EL (cell line): ENCODE measurements around the gene STRIT1.

Experiments used
- DNase-seq: peaks from one replicate; pipeline ENCODE4 v3.0.0-alpha.2; 2016

STRIT1 gene

DNA sequence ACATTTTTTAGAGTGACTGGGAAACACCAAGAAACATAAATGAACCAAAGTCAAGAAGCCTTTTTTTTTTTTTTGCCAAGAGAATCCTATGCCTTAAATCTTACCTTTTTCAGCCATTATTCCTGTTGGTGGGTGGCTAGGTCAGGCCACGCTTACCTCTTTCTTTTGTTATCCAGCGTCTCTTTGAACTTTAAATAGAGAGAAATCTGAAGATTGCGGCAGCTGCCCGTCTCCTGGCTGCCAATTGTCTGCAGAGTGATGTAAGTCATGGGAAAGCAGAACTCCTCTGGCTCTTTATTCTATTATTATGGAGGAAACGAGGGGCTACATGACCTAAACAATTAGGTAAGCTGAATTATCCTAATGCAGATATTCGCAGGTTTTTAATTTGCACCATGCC, at the start of gene STRIT1:
Gene STRIT1 (minus strand): TSS at position 168 of the 400 bp plus-strand sequence.
- no peak for DNase-seq

DNA sequence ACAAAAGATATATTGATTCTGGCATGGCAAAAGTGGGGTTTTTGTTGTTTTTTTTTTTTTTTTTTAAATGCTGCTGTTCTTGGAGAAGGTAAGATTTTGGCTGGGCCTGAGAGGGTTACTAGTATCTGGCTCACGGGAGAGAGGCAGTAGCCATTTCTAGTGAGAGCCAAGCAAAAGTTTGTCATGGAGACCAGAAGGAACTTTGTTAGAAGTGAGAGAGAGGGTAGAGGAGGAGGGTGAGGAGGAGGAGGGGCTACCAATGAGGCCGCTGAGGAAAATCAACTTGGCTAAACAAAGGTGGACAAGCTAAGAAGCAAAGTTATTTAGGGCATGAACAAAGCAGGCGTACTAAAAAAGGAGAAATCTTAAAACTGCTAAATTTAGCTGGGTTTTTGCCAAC, 48.9 kb upstream of the STRIT1 start:
- no peak for DNase-seq

DNA sequence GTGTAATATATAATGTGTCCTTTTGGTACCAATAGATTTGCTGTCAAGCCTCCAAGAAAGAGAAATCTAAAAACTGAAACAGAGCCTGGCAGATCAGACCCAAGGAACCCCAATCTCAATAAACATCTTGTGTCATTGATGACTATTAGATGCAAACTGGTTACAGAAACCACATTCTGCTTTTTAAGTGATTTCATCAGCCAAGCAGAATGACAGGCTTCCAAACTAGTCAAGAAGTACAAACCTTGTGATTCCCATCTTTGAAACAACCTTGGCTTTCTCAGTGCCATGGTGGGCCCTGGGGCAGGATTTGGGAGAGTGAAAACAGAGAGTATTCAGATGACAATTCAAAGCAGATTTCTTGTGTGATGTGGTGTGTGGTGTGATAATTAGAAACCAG, 45.6 kb upstream of the STRIT1 start:
- no peak for DNase-seq

DNA sequence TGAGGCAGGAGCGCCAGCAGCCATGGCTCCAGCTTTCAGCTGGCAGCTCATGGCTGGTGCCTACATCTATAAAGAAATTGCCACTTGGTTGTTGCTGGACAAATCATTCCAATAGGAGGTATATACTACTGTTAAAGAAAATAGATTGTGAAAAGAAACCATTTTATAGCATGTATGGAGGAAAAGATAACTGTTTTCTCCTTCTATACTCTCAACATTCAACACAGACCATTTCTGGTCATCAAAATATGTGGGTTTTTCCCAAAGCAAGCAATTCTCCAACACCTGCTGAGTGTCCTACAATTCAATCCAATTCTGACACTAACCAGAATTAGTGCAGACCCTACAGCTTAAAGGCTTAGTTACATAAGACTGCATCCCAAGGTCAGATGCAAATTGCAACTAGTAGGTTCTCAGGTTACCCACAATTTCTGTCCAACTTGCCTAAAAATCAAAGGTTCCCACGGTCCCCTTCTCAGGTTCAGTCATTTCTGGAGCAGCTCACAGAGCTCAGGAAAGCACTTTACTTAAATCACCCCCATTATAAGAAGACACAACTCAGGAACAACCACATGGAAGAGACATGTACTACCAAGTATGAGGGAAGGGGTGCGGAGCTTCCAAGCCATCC, 42.4 kb upstream of the STRIT1 start:
- DNase-seq: no peak

DNA sequence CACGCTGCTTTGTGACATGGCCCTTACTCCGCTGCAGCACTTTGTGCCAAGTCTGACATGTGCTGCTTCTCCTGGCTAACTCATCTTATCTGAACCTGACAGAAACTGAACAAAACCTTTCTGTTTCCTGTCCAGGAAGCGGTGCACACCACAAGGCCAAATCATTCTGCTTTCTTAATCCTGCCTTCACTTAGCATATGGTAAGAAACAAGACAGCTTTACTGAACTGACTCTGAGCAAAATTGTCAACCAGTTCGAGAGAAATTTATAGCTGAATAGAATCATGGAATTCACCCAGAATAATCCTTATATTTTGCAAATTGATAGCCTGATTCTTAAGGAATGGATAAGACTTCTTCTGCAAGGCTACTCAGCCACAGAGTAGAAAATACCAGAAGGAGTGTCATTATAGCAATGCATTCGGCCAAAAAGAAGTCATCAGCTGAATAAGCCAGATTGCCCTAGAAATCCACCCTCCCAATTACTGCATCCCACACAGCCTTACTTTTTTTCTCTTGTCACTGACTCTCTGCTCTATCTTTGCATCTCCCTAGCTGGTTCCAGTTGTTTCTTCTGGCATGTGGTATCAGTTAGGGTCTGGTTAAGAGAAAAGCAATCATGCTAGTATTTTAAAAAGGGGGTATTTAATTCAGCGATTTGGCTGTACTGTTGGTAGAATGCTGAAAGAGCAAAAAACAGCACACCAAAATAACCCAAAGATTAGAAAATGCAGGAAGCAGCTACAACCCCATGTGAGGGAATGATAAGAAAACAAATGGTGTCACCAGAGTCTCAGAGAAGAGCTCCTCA, 41.6 kb upstream of the STRIT1 start:
- no peak for DNase-seq

DNA sequence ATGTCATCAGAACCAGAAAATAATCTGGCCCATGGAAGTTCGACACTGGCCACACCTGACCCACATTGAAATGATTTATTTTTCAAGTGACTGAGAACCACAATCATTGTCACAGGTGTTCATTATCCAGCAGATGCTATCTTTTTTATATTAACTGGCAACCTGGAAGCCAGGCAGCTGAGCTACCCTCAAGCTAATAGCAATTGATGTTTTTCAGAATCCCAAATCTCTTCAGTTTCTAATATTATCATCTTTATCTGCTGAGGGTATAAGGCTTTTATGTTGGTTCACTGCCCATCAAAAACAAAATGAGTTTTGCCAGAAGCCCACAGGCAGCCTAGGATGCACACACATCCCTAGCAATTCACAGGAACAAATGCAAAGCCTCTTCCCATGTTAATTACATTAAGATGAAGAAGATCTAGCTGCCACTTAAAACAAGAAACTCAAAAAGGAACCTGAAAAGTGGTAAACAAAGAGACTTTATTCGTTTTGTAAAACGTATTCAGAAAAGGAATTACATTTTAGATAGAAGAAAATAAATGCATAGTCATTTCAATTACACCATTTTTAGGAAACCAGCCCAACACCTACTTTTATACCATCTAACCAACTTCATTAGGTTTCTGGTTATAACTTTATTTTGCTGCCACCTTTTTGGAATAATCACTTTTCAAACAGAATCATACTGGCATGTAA, 40.9 kb upstream of the STRIT1 start:
- DNase-seq: no peak

DNA sequence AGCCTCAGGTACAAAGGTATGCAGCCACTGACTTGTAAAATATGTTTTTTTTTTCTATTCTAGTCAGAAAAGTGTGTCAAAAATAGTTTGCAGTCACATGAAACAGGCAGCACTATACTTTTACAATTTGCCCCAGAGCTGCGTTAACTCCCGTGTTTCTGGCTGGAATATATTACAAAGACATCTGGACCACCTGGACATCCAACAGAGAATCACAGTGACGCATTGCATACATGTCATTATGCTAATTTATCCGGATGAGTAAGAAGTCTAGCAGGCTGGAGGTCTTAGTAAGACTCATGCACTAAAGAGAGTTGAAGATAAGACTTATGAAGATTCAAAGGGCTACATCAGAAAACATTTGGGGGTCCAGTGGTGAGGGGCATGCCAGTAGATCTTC, 39.2 kb upstream of the STRIT1 start:
- no peak for DNase-seq

DNA sequence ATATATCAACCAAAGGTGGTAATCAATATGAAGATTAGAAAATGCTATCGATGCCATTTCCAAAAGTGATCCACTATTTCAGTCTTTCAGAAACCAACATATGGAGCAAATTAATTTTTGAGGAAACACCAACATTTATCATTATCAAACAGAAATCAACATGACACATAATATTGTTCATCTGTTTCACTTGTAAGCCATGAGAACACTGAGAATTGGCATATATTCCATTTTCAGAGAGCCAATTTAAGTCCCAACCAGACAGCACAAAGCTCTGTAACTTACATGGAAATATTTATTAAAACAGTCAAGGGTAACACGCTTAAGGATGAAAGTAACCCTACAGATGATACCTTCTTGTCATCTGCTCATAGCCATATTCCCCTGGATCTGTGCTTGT, 37.6 kb upstream of the STRIT1 start:
- no peak for DNase-seq

DNA sequence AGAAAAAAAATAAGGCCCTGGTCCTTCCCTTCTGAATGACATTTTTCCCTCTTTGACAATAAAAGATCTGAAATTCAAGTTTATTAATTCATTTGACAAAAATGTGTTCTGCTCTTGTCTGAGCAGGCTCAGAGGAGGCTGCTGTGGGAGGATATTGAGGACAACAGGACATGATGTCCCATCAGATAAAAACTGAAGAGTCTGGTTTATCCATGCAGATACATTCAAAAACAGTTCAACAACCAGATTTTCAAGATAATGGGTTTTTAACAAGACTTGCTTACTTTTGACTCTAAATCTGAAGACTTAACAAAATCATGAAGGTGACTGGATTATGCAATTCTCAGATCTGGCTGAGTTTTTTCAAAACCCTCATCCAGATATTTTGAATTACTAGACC, 36.9 kb upstream of the STRIT1 start:
- no peak for DNase-seq

DNA sequence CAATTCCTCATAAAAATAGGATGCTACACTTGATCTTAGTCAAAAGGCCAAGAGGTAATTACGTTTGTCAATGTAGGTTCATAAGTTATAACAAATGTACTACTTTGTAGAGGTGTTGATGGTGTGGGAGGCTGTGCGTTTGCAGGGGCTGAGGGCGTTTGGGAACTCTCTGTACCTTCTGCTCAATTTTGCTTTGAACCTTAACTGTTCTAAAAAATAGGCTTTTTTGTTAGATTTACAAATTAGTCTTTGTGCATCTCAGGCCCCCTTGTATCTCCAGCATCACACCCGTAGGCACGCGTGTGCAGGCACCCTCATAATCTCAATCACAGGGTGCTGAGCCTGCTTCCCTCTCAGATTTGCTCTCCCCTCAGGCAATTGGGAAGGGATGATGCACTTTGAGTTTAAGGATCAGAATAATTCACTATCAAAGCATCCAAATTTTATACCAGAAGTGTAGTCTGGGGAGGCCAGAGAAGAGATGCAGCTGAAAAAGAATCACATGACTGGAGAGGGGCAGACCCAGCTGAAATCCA, 36.1 kb upstream of the STRIT1 start:
- no peak for DNase-seq

DNA sequence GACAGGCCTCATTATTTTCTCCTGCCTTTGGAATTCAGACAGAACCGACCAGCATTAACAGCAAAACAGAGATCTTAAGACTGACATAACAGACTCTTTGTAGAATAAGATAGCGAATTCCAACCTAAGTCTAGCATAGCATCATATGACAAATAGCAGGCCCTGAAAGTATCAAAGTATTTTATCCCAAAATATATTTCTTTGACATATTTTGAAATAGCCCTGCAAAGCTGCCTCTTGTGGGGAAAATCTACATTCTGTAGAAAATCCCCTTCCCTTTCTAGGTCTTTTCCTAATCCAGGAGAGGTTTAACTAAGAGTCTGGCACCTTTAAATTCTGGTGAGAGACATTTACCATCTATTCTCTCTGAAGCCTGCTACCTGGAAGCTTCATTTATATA, 34.4 kb upstream of the STRIT1 start:
- DNase-seq: no peak

DNA sequence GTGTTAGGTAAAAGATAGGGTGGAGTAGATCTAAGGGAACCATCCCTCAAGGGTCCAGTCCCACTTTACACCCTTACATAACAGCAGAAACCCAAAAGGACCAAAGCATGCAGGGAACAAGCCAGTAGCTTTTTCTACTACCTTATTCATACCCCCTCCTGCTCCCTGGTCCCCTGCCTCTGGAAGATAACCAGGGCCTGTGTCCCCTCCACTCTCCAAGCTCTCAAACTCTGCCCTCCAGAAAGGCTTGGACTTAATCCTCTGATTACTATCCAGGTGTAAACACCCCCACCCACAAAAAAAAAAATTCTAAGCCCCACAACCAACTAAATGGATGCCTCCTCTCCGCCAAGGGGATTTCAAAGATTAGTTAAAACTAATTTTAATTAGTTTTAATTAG, 33.9 kb upstream of the STRIT1 start:
- DNase-seq: no peak

DNA sequence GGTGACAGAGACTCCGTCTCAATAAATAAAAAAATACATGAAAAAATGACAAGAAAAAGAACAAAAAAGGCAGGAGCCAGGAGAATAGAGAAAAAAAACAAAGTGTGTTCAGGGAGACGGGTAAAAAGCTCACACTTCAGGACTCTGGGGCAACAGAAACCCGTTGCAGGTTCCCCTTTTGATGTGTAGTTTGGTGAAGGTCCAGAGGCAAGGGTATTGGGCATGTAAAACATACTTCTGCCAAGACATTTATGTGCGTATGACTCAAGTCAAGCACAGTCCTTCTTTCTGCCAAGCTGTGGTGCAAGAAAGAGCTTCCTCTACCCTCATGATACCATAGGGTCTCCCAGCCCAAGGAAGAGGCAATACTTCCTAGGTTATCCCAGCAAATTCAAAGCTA, 33.4 kb upstream of the STRIT1 start:
- DNase-seq: no peak

DNA sequence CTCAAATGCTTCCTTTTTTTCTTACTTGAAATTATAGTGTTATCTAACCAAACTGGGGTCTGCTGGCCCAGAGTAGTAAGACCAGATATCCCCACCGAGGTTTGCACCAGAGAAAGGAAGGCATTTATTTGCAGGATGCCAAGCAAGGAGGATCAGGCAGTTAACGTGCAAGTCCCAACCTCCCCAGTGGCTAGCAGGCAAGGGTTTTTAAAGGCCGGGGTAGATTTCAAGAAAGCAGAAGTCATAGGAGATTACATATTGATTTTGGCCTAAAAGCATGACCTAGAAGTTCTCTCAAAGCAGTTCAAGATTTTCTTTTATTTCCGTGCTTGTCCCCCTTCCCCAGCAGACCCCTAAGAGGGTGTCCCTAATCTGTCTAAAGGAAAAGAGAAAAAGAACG, 32.8 kb upstream of the STRIT1 start:
- no peak for DNase-seq

DNA sequence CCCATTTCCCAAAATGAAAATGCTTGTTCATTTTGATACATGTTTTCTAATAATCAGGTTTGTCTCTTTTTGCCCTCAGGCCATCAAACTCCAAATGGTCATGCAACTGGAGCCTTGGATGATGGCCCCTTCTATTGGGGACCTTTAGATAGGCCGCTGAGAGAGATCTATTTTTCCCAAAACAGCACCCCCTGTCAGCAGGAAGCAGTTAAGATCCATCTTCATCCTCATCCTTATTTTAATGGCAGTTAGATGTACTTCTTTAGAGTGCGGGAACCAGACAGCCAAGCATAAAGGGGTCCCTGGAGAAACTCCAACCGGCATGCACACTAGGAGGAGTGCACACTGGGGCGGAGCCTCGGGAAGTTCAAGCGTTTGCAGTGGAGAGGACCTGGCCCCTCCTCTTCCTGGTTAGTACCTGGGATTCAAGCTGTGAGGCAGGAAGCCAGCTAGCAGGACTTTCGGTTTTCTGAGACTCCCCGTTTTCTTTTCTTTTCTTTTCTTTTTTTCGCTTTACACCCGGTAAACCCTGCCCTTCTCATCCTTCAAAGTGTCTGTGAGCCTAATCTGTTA, 31.9 kb upstream of the STRIT1 start:
- no peak for DNase-seq

DNA sequence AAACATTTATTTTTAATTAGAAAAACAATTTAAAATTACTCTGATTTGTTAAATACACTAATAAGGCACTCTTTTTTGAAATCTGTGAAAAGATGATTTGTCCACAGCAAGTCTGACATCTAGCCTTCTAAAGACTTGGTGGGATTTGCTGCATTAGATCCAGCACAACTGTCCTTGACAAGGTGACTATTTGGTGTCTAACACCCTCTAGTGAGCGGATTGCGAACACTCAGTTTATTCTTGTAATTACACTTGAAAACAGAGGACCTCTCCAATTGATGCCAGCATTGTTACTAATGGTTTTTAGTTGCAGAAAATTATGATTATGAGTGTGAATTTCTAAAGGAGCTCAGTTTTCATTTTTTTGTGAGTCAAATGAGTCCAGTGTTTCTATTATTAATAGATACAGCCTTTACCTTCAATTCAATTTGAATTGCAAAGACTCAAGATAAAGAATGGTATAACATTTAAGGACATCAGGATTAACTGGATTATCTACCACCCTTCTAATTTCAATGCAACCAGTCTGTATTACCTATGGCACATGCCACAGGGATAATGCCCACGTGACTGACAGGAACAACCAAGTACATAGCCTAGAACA, 29.7 kb upstream of the STRIT1 start:
- peak; percentile 73 for DNase-seq

DNA sequence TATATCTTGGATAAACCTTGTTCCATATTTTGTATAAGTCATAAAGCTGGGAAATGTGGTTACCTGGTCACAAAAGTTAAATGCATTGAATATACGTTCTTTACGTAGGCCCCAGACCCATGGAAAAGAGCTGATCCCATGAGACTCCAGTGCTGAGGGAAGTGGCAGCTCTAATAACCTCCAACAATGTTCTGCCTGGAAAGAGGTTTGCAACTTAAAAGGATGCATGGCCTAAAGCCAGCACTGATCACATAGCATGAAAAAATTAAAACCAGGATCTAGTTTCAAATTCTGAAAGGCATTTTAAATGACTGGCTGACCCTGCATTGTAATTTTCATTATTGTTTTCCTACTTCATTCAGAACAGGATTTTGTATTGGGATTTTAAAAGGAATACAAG, 27.9 kb upstream of the STRIT1 start:
- DNase-seq: no peak

DNA sequence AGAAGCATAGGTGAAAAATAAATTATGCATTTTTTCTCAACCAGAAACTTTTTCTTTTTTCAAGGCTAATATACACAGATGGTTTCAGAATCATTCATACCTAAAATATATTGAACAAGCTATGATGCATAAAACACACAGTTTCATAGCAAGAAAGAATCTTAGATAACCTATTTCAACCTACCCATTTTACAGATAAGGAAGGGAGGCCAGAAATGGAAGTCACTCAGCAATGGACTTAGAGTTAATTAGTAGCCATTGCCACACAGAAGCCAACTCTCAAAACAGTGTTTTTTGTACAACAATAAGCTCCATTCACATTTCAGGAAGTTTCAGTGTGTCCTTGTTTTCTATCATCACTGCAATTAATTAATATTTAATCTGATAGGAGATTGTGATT, 27.5 kb upstream of the STRIT1 start:
- DNase-seq: no peak

DNA sequence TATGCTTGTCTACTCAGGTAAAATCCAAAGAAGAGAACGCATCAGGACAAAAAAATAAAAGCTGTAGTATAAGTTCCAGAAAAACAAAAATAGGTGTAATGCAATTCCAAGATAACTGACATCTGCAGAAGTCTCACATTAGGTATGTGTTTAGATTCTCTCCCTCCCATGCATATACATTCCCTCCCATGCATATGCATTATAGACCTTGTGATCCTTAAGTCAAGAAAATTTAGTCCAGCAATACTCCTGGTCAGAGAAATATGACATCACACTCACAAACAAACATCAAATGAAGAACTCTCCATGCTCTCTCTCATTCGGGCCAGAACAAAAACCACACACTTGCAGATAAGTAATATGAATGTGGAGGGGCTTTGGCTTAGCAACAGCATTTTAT, 25.3 kb upstream of the STRIT1 start:
- no peak for DNase-seq

DNA sequence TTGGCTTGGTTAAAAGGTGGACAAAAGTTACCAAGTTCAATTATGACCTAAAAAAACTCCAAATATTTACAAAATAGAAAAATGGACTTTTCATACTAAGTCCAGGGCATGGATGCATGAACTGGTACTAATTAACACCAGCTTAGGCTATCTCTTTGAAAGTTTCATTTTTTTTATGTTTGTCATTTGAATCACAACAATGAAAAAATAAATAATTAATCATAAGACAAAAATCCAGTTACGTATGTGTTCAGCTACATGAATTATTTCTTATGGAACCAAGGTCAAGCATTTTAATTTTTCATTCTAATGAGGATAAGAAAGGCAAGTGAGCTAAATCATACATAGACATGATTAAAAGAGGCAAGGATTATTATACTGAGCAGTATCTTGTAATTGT, 23.7 kb upstream of the STRIT1 start:
- peak; percentile 23 for DNase-seq

DNA sequence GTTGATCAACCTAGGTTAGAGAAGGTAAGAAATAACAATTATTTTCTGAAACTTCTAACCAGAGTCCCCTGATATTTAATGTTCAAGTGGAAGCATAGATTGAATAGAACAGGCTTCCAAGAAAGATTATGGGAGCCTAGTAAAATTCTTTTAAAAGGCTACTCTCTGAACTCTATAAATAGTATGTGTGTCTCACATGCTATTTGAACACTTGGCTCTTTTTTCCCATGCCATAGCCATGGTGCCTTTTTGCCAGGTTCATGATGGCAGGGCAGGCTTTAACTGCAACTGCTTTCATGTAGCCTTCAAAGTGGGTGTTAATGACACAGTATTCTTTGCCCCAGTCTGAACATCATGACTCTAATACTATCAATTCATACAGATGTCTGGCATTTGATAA, 22.9 kb upstream of the STRIT1 start:
- DNase-seq: no peak

DNA sequence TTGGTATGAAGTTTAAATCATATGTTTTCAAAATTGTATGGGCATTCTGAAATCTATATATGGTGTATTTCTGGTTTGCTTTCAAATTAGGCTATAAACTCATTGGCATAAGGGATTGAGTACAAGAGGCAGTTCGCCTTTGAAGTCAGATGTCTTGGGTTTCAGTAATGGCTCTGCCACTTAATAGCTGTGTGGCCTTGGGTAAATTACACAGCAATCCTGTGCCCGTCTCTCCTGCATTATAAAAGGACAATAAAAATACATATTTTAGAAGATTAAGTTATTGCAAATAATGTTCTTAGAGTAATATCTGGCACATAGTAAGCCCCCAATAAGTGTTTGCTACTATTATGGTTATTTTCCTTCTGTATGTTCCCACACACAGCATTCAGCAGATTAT, 20.4 kb upstream of the STRIT1 start:
- no peak for DNase-seq

DNA sequence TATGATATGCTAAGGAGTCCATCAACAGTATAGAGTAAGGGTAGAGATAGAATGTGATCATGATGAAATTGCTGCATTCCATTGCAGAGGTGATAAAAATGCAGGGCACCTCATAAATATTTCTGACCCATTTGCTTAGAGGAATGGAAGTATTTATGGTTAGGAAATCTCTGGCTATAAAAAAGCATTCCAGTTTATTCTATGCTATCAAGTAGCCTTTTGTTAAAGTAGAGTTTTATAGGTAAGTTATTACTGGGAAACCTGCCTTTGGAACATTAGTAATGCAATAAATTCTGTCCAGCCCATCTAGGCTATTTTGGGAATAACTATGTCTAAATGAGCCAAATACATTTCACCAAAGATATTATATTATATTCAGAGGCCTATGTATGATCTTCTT, 19.8 kb upstream of the STRIT1 start:
- peak; percentile 58 for DNase-seq
